Glutamatergic neuron (in vitro differentiated cells): ENCODE measurements around the gene FAM174C. TPM values are rescaled to one million over a fixed set of nuclear protein-coding genes. Genes with fewer than 3 reads are reported as not detected.

Experiments used
- DNase-seq: peaks from one replicate; pipeline ENCODE4 v3.0.0; 2022
- H3K27ac Mint-ChIP-seq: one replicate; pipeline ENCODE4 v1.8.0; 2020; ENCODE audit warnings: mild to moderate bottlenecking, mixed read lengths, inconsistent platforms; ENCODE audit not compliant: unreplicated experiment
- H3K27me3 Mint-ChIP-seq: one replicate; pipeline ENCODE4 v1.8.0; 2020; ENCODE audit warnings: mild to moderate bottlenecking, moderate library complexity, mixed read lengths, inconsistent platforms; ENCODE audit not compliant: unreplicated experiment
- H3K36me3 Mint-ChIP-seq: one replicate; pipeline ENCODE4 v1.8.0; 2020; ENCODE audit warnings: mild to moderate bottlenecking, mixed read lengths, inconsistent platforms; ENCODE audit not compliant: unreplicated experiment
- H3K4me1 Mint-ChIP-seq: one replicate; pipeline ENCODE4 v1.8.0; 2020; ENCODE audit warnings: mild to moderate bottlenecking, low read depth, mixed read lengths, inconsistent platforms; ENCODE audit not compliant: unreplicated experiment
- H3K4me3 Mint-ChIP-seq: one replicate; pipeline ENCODE4 v1.8.0; 2020; ENCODE audit warnings: mild to moderate bottlenecking, mixed read lengths, inconsistent platforms; ENCODE audit not compliant: unreplicated experiment
- H3K9me3 Mint-ChIP-seq: one replicate; pipeline ENCODE4 v1.8.0; 2020; ENCODE audit warnings: mild to moderate bottlenecking, moderate library complexity, mixed read lengths, inconsistent platforms; ENCODE audit not compliant: unreplicated experiment
- total RNA-seq: library from RNA; stranded (reverse); fragmentation: NEBNext Ultra II Directional; extraction: Animal tissue kit (Norgen Biotek cat#: 25700); gene quantifications from one replicate; pipeline ENCODE4 v1.2.1, GENCODE V29; 2021; ENCODE audit not compliant: unreplicated experiment
- TF ChIP-seq, protein P1 (sequence below): fragments of 200-600 bp; sonication (generic); IDR thresholded peaks from one replicate; pipeline ENCODE4 v1.5.0; 2021; ENCODE audit not compliant: partially characterized antibody, unreplicated experiment

FAM174C gene
- total RNA-seq, 1 donor from 2014 or later: 17.3 TPM

DNA sequence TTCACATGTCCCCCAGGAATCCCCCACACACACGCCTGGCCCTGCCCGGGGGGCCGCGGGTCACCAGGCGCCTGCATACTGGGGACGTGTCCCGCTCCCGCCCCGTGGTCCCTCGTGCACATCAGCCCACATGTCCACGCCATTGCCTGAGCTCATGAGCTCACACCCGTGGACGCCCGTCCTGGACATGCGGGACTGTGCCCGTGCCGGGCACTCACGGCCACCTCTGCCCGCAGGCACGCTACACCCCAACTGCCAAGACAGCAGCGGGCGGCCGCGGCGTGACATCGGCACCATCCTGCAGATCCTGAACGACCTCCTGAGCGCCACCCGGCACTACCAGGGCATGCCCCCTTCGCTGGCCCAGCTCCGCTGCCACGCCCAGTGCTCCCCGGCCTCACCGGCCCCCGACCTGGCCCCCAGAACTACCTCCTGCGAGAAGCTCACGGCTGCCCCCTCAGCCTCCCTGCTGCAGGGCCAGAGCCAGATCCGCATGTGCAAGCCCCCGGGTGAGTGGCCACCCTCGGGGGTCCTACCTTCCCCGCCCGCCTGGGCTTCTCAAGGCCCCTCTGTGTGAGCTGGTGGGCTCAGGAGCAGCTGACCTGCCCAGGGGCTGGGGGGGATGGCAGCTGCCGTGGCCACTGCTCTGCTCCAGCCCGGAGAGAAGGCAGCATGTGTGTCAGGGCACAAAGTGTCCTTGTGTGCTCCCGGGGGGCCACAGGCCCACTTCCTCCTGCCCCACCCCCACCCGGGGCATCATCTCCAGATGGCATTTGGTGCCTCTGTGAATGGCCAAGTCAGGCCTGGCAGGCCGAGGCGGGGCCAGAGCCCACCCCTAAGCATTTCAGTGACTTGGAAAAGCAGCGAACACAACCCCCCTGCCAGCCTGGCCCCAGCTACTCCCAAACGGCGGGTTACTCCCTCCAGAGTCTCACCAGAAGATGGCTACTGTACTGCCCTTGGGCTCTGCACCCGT, 19.9 kb upstream of the FAM174C start:
- peaks cover 18% of the 10 kb centered on the region for H3K27me3 Mint-ChIP-seq
- H3K36me3 Mint-ChIP-seq: no peaks in the 10 kb centered on the region
- H3K27ac Mint-ChIP-seq: peak overlapping the region; percentile 33
- DNase-seq: no peak
- TF ChIP-seq, protein P1, sequence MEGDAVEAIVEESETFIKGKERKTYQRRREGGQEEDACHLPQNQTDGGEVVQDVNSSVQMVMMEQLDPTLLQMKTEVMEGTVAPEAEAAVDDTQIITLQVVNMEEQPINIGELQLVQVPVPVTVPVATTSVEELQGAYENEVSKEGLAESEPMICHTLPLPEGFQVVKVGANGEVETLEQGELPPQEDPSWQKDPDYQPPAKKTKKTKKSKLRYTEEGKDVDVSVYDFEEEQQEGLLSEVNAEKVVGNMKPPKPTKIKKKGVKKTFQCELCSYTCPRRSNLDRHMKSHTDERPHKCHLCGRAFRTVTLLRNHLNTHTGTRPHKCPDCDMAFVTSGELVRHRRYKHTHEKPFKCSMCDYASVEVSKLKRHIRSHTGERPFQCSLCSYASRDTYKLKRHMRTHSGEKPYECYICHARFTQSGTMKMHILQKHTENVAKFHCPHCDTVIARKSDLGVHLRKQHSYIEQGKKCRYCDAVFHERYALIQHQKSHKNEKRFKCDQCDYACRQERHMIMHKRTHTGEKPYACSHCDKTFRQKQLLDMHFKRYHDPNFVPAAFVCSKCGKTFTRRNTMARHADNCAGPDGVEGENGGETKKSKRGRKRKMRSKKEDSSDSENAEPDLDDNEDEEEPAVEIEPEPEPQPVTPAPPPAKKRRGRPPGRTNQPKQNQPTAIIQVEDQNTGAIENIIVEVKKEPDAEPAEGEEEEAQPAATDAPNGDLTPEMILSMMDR: no peak
- no peak overlapping the region for H3K4me3 Mint-ChIP-seq
- H3K4me1 Mint-ChIP-seq: peaks cover 13% of the 10 kb centered on the region
- H3K9me3 Mint-ChIP-seq: peaks cover 28% of the 10 kb centered on the region

DNA sequence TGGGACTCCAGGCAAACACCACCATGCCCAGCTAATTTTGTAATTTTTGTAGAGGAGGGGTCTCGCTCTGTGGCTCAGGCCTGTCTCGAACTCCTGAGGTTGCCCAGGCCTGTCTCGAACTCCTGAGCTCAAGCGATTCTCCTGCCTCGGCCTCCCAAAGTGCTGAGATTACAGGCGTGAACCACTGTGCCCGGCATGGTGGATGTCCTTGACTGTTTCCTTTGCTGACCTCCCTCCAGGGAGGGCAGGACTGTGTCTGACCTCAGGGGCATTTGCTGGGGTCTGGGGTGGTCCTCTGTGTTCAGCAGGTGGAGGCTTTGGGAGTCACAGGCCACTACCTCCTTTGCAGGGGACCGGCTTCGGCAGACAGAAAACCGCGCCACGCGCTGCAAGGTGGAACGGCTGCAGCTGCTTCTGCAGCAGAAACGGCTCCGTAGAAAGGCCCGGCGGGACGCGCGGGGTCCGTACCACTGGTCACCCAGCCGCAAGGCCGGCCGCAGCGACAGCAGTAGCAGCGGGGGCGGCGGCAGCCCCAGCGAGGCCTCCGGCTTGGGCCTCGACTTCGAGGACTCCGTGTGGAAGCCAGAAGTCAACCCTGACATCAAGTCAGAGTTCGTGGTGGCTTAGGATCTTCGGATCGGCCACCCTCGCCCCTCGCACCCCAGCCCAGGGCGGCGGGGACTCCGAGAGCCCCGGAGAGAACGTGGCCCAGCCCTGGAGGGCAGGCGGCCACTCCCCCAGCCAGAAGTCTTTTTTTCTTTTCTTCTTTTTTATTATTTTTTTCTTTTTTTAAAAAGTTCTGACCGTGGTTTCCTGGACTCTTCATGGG, 18.5 kb upstream of the FAM174C start:
- Mint-ChIP-seq H3K4me1 (peaks cover 19% of the 10 kb centered on the region), H3K27ac (peak overlapping the region; percentile 48), H3K9me3 (peaks cover 28% of the 10 kb centered on the region), H3K27me3 (peaks cover 20% of the 10 kb centered on the region), H3K36me3 (no peaks in the 10 kb centered on the region), H3K4me3 (peak overlapping the region; percentile 57)
- DNase-seq: no peak
- TF ChIP-seq, protein P1: no peak

DNA sequence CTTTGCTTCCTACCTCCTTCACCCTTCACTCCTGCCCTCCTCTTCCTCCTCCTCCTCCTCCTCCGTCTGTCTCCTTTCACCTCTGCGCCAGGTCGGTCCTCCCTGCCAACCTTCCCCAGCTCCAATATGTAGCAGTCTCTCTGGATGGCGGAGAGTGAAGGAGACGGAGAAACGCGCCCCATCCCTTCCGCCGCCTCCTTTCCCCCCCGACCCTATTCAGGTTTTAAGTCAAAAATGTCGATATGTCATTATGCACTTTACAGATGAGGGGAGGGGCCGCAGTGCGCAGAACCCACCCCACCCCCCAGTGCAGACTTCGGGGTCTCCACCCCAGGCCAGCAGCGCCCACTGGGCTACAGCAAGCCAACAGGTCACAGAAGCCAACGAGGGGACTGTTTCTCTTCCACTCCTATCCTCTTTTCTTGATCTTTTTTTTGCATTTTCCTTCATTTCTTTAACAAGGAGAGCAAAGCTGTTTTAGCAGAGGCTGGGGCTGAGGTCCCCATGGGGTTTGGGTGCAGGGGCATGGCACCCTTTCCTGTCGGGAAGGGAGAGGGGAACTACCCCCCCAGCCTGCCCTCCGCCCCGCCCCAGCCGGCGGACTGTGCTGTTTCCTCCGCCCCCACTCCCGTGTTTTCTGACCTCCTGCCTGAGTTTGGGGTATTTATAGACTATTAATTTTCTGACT, 17.7 kb upstream of the FAM174C start:
- Mint-ChIP-seq H3K27me3 (peaks cover 20% of the 10 kb centered on the region), H3K36me3 (no peaks in the 10 kb centered on the region), H3K9me3 (peaks cover 30% of the 10 kb centered on the region), H3K4me3 (peak overlapping the region; percentile 57), H3K4me1 (peaks cover 20% of the 10 kb centered on the region), H3K27ac (peak overlapping the region; percentile 48)
- no peak for DNase-seq
- TF ChIP-seq, protein P1: no peak

DNA sequence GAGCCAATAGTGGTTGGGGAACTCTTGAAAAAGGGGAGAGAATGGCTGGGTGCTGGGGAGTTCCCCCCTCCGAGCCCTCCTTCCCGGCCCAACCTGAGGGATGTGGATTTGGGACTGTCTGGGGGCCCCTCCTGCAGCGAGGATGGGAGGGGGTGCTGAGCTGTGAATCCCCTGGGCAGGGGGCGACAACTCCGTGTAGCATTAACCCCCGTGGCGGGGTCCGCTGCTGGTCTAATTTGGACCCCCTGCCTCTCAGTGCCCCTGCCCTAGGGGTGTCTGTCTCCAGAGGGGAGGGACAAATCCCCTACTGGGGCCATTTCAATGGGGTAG, 17.2 kb upstream of the FAM174C start:
- TF ChIP-seq, protein P1: no peak
- Mint-ChIP-seq H3K27me3 (peaks cover 20% of the 10 kb centered on the region), H3K36me3 (no peaks in the 10 kb centered on the region), H3K4me3 (no peak overlapping the region), H3K9me3 (peaks cover 30% of the 10 kb centered on the region), H3K27ac (no peak overlapping the region), H3K4me1 (peaks cover 21% of the 10 kb centered on the region)
- no peak for DNase-seq
